H1 (cell line): ENCODE measurements around the gene MYH11. TPM values are rescaled to one million over a fixed set of nuclear protein-coding genes. Genes with fewer than 3 reads are reported as not detected.

ENCODE experiments used
- CREB1 ChIP-seq: IDR thresholded peaks from 2 replicates; pipeline ENCODE4 v1.6.1; 2012; ENCODE audit warnings: inconsistent platforms
- GABPA ChIP-seq: IDR thresholded peaks from 2 replicates; pipeline ENCODE4 v1.6.1; 2011; ENCODE audit warnings: mild to moderate bottlenecking, low read length, moderate library complexity, borderline replicate concordance; ENCODE audit not compliant: insufficient read depth
- HDAC2 ChIP-seq, 2 experiments: fragments of 300-600 bp in 1 of 2; sonication (generic) in 1 of 2; IDR thresholded peaks; 2 replicates each; pipeline ENCODE4 v1.6.1; 2011 to 2012; ENCODE audit warnings: low read depth in 2 of 2, low read length in 2 of 2, mild to moderate bottlenecking in 2 of 2, moderate library complexity in 2 of 2, borderline replicate concordance in 1 of 2, inconsistent platforms in 1 of 2
- KDM1A ChIP-seq: fragments of 200-600, 300-600 bp; sonication (generic); IDR thresholded peaks from 2 replicates; pipeline ENCODE4 v1.7.1; 2016; ENCODE audit warnings: mild to moderate bottlenecking, low read length, borderline replicate concordance
- MAFK ChIP-seq: IDR thresholded peaks from 2 replicates; pipeline ENCODE4 v1.6.1; 2012; ENCODE audit warnings: low read depth, mild to moderate bottlenecking, improper control_type of control experiment, low read length
- NRF1 ChIP-seq: IDR thresholded peaks from 2 replicates; pipeline ENCODE4 v1.6.1; 2011; ENCODE audit warnings: mild to moderate bottlenecking, low read depth, low read length, improper control_type of control experiment
- POLR2AphosphoS5 ChIP-seq: IDR thresholded peaks from 2 replicates; pipeline ENCODE4 v1.6.1; 2011; ENCODE audit warnings: low read depth, low read length
- SIN3A ChIP-seq, 2 experiments: IDR thresholded peaks in 1 of 2; conservative IDR thresholded peaks in 1 of 2; 2 replicates each; pipeline ENCODE4 v1.6.1; 2011 to 2012; ENCODE audit warnings: low read length in 2 of 2, improper control_type of control experiment in 1 of 2, low read depth in 1 of 2, mild to moderate bottlenecking in 1 of 2
- polyA plus RNA-seq, 7 experiments: library from polyadenylated mRNA; depleted of rRNA in 3 of 7; stranded (reverse) in 5 of 7; unstranded in 2 of 7; fragments of >200 nt in 5 of 7; fragments of 200-250 nt in 2 of 7; gene quantifications; 1 replicate in 5 of 7; 2 replicates in 1 of 7; 4 replicates in 1 of 7; pipeline versions ENCODE4 v1.2.1 to v1.2.3, GENCODE V29; 2011 to 2013; ENCODE audit warnings: missing spikeins in 2 of 7, mixed read lengths in 2 of 7
- total RNA-seq: library from RNA; stranded (reverse); fragmentation: NEBNext Ultra II Directional; extraction: Animal tissue kit (Norgen Biotek cat#: 25700); gene quantifications from 2 replicates; pipeline ENCODE4 v1.2.1, GENCODE V29; 2021

The MYH11 gene
- total and polyA plus RNA-seq, 2 of the 8 experiments (the other 6 are each of a cell fraction or from before 2014, with no cell fraction given) = 0.11 to 0.78 TPM

GRCh38 chr16:15682105-15682570, 174.7 kb downstream of the MYH11 start (continued):
- no peak for TF ChIP-seq NRF1
- no peak for TF ChIP-seq KDM1A
- TF ChIP-seq HDAC2 (IDR thresholded peaks at IDR 0.05; ENCODE audit: borderline replicate concordance in 1 of 2, low read depth in 2 of 2, low read length in 2 of 2) = no peak
- TF ChIP-seq SIN3A (conservative IDR thresholded peaks at IDR 0.05 in 1 of 2, IDR thresholded peaks at IDR 0.05 in 1 of 2; ENCODE audit: low read depth in 1 of 2, low read length in 2 of 2) = no peak
- no peak for TF ChIP-seq GABPA
- no peak for TF ChIP-seq POLR2AphosphoS5
- TF ChIP-seq CREB1 = no peak
- TF ChIP-seq MAFK = no peak; the same call in 1 of the 2 replicates
